Neural cell (in vitro differentiated cells): Measurements from ENCODE around the gene ALDH5A1. TPM values are rescaled to one million over a fixed set of nuclear protein-coding genes. Genes with fewer than 3 reads are reported as not detected.

Experiments used
- H2AFZ ChIP-seq: fragments of 200-600, 300-800 bp; sonication (generic), shearing (Covaris generic); 2 replicates; pipeline ENCODE4 v1.6.0; 2014; ENCODE audit warnings: low read depth, mild to moderate bottlenecking, antibody characterized with exemption, low read length, moderate library complexity
- H3F3A ChIP-seq: fragments of 200-600 bp; shearing (Covaris generic); 2 replicates; pipeline ENCODE4 v1.6.1; 2016; ENCODE audit warnings: mild to moderate bottlenecking, moderate library complexity, mixed read lengths, antibody characterized with exemption, low read length; ENCODE audit not compliant: insufficient read depth, poor library complexity, severe bottlenecking
- H3K27ac ChIP-seq: fragments of 200-600, 300-800 bp; sonication (generic), shearing (Covaris generic); 2 replicates; pipeline ENCODE4 v1.5.1; 2014; ENCODE audit warnings: mild to moderate bottlenecking, low read length, moderate library complexity
- H3K27me3 ChIP-seq: fragments of 300-800, 200-600 bp; sonication (generic), shearing (Covaris generic); 2 replicates; pipeline ENCODE4 v1.6.0; 2014; ENCODE audit warnings: mild to moderate bottlenecking, low read depth, low read length, moderate library complexity; ENCODE audit not compliant: insufficient read depth
- H3K36me3 ChIP-seq: fragments of 300-800, 200-600 bp; sonication (generic), shearing (Covaris generic); 2 replicates; pipeline ENCODE4 v1.5.1; 2014; ENCODE audit warnings: mild to moderate bottlenecking, antibody characterized with exemption, low read length, moderate library complexity; ENCODE audit not compliant: insufficient read depth
- H3K4me2 ChIP-seq: fragments of 300-800, 200-600 bp; sonication (generic), shearing (Covaris generic); 2 replicates; pipeline ENCODE4 v1.6.0; 2014; ENCODE audit warnings: mild to moderate bottlenecking, low read length
- H3K4me3 ChIP-seq: fragments of 300-800, 200-600 bp; sonication (generic), shearing (Covaris generic); 2 replicates; pipeline ENCODE4 v1.5.1; 2014; ENCODE audit warnings: mild to moderate bottlenecking, low read length, moderate library complexity
- H3K79me2 ChIP-seq: fragments of 200-600 bp; shearing (Covaris generic); replicated peaks from 2 replicates; pipeline ENCODE4 v1.6.0; 2014; ENCODE audit warnings: mild to moderate bottlenecking, low read length, moderate library complexity; ENCODE audit not compliant: insufficient read depth
- H3K9ac ChIP-seq: fragments of 300-800, 200-600 bp; sonication (generic), shearing (Covaris generic); 2 replicates; pipeline ENCODE4 v1.6.1; 2016; ENCODE audit warnings: mild to moderate bottlenecking, low read length, mixed read lengths
- H3K9me2 ChIP-seq: fragments of 200-600 bp; shearing (Covaris generic); 2 replicates; pipeline ENCODE4 v1.6.1; 2016; ENCODE audit warnings: mild to moderate bottlenecking, low read length, mixed read lengths; ENCODE audit not compliant: insufficient read depth
- H3K9me3 ChIP-seq: fragments of 200-600, 300-800 bp; sonication (generic), shearing (Covaris generic); 2 replicates; pipeline ENCODE4 v1.6.1; 2016; ENCODE audit warnings: mild to moderate bottlenecking, mixed run types, low read length, moderate library complexity, mixed read lengths
- H4K20me1 ChIP-seq: fragments of 200-600 bp; shearing (Covaris generic); 2 replicates; pipeline ENCODE4 v1.6.1; 2016; ENCODE audit warnings: mild to moderate bottlenecking, mixed run types; ENCODE audit not compliant: insufficient read depth
- CTCF ChIP-seq: fragments of 450-650 bp; IDR thresholded peaks from 2 replicates; pipeline ENCODE4 v1.5.1; 2014; ENCODE audit warnings: antibody characterized with exemption, mild to moderate bottlenecking, moderate library complexity; ENCODE audit not compliant: poor library complexity, severe bottlenecking
- EP300 ChIP-seq: fragments of 450-650 bp; conservative IDR thresholded peaks from 2 replicates; pipeline ENCODE4 v1.6.1; 2014; ENCODE audit warnings: antibody characterized with exemption, mild to moderate bottlenecking, moderate library complexity; ENCODE audit not compliant: poor library complexity, severe bottlenecking
- EZH2 ChIP-seq: fragments of 200-600, 300-800 bp; shearing (Covaris generic), sonication (generic); IDR thresholded peaks from 2 replicates; pipeline ENCODE4 v1.6.1; 2014; ENCODE audit warnings: antibody characterized with exemption, low read length, borderline replicate concordance, mild to moderate bottlenecking; ENCODE audit not compliant: insufficient read depth, poor library complexity, severe bottlenecking
- MXI1 ChIP-seq: fragments of 450-650 bp; conservative IDR thresholded peaks from 2 replicates; pipeline ENCODE4 v1.6.1; 2014; ENCODE audit warnings: antibody characterized with exemption, mild to moderate bottlenecking; ENCODE audit not compliant: poor library complexity, severe bottlenecking
- POLR2AphosphoS5 ChIP-seq: IDR thresholded peaks from 2 replicates; pipeline ENCODE4 v1.6.1; 2012
- RAD21 ChIP-seq: fragments of 450-650 bp; conservative IDR thresholded peaks from 2 replicates; pipeline ENCODE4 v1.6.1; 2014; ENCODE audit warnings: antibody characterized with exemption, mild to moderate bottlenecking, moderate library complexity
- SMC3 ChIP-seq: fragments of 450-650 bp; conservative IDR thresholded peaks from 2 replicates; pipeline ENCODE4 v1.6.1; 2014; ENCODE audit warnings: antibody characterized with exemption, mild to moderate bottlenecking, moderate library complexity; ENCODE audit not compliant: poor library complexity
- TAF1 ChIP-seq: IDR thresholded peaks from 2 replicates; pipeline ENCODE4 v1.6.1; 2012; ENCODE audit warnings: low read depth
- polyA plus RNA-seq: library from polyadenylated mRNA; depleted of rRNA; stranded (reverse); fragments of >200 nt; gene quantifications from 2 replicates; pipeline ENCODE4 v1.2.3, GENCODE V29; 2014
- TF ChIP-seq, protein P1 (sequence below): IDR thresholded peaks from 2 replicates; pipeline ENCODE4 v1.6.1; 2012; ENCODE audit warnings: borderline replicate concordance

ALDH5A1 gene
- polyA plus RNA-seq, 1 donor from 2014 or later = 36.3 TPM

DNA sequence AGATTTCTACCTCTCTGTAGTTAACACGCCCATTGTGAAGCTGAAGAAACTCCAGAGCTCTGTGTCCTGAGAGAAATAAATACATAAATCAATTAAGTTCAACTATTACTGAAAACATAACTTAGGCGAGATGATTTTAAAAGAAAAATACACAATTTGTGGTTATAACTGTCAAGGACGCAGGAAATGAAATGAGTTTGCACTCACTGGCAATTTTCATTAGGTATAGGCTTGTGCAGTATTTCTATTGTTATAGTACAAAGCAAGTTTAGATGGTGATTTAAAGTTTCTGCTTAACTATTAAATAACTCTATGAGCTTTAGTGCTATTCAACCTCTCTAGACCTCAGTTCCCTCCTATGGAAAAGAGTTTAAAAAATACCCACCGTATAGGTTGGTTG is 8.7 kb upstream of the ALDH5A1 start:
- no peaks in the 10 kb centered on the region for H3K79me2 ChIP-seq
- H2AFZ ChIP-seq = no peak overlapping the region
- H4K20me1 ChIP-seq = no peaks in the 10 kb centered on the region
- no peaks in the 10 kb centered on the region for H3K9me3 ChIP-seq
- H3K4me2 ChIP-seq = no peak overlapping the region
- H3K9ac ChIP-seq = no peak overlapping the region
- H3K27ac ChIP-seq = no peak overlapping the region
- H3K27me3 ChIP-seq = no peaks in the 10 kb centered on the region
- no peak overlapping the region for H3K4me3 ChIP-seq
- no peaks in the 10 kb centered on the region for H3F3A ChIP-seq
- H3K36me3 ChIP-seq = no peaks in the 10 kb centered on the region
- no peak for TF ChIP-seq SMC3
- TF ChIP-seq EP300 = no peak
- no peak for TF ChIP-seq TAF1
- TF ChIP-seq, protein P1, sequence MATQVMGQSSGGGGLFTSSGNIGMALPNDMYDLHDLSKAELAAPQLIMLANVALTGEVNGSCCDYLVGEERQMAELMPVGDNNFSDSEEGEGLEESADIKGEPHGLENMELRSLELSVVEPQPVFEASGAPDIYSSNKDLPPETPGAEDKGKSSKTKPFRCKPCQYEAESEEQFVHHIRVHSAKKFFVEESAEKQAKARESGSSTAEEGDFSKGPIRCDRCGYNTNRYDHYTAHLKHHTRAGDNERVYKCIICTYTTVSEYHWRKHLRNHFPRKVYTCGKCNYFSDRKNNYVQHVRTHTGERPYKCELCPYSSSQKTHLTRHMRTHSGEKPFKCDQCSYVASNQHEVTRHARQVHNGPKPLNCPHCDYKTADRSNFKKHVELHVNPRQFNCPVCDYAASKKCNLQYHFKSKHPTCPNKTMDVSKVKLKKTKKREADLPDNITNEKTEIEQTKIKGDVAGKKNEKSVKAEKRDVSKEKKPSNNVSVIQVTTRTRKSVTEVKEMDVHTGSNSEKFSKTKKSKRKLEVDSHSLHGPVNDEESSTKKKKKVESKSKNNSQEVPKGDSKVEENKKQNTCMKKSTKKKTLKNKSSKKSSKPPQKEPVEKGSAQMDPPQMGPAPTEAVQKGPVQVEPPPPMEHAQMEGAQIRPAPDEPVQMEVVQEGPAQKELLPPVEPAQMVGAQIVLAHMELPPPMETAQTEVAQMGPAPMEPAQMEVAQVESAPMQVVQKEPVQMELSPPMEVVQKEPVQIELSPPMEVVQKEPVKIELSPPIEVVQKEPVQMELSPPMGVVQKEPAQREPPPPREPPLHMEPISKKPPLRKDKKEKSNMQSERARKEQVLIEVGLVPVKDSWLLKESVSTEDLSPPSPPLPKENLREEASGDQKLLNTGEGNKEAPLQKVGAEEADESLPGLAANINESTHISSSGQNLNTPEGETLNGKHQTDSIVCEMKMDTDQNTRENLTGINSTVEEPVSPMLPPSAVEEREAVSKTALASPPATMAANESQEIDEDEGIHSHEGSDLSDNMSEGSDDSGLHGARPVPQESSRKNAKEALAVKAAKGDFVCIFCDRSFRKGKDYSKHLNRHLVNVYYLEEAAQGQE = no peak
- no peak for TF ChIP-seq EZH2
- TF ChIP-seq RAD21 = no peak
- no peaks in the 10 kb centered on the region for H3K9me2 ChIP-seq

DNA sequence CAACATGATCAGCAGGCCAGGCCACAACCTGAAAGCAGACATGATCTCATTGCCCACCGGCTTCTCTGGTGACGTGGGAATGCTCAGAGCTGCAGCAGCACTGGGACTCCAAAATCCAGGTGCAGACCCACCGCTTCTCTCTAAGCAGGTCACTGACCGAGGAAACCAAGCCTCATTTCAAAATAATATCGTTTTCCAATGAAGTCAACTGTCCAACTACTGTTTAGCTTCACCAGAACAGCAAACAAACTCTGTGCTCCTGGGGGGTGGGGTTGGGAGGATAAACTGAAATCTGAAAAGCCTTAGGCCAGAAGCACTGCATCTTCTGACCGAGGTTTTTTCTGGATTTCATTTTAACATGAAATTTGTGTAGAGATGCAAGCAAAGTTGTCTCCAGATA is 5.3 kb upstream of the ALDH5A1 start, which contains the start of gene GPLD1:
Gene GPLD1 (minus strand): TSS at position 109 of the 400 bp plus-strand sequence. CDS start 67 bp downstream, at position 42.
- Histone ChIP-seq H3K27ac (no peak within 1 kb of the TSS), H3K79me2 (no peaks in the 10 kb centered on the region), H3K9me3 (no peaks in the 10 kb centered on the region), H2AFZ (no peak within 1 kb of the TSS), H3F3A (no peaks in the 10 kb centered on the region), H3K4me3 (no peak within 1 kb of the TSS), H3K9ac (no peak within 1 kb of the TSS), H3K4me2 (no peak within 1 kb of the TSS), H3K27me3 (no peaks in the 10 kb centered on the region), H3K36me3 (no peaks in the 10 kb centered on the region), H4K20me1 (no peaks in the 10 kb centered on the region), H3K9me2 (no peaks in the 10 kb centered on the region)
- TF ChIP-seq EP300 = no peak
- no peak for TF ChIP-seq TAF1
- no peak for TF ChIP-seq POLR2AphosphoS5
- TF ChIP-seq RAD21 = no peak
- TF ChIP-seq EZH2 = no peak
- no peak for TF ChIP-seq MXI1
- TF ChIP-seq SMC3 = no peak
- TF ChIP-seq, protein P1 = no peak
- TF ChIP-seq CTCF = no peak
